Smooth muscle cell (in vitro differentiated cells): ENCODE measurements around the gene SLC25A22. TPM values are rescaled to one million over a fixed set of nuclear protein-coding genes. Genes with fewer than 3 reads are reported as not detected.
A peak's percentile ranks its signal among the peaks of the same experiment; 100 is the strongest.

Experiments used
- DNase-seq: peaks from one replicate; lab custom pipeline; 2025; ENCODE audit not compliant: unreplicated experiment; lab: John Stamatoyannopoulos, UW
- H2AFZ ChIP-seq: fragments of 200-600 bp; sonication (generic); 2 replicates; pipeline ENCODE4 v1.6.0; 2016; ENCODE audit warnings: antibody characterized with exemption, low read depth, mild to moderate bottlenecking
- H3F3A ChIP-seq: fragments of 200-600 bp; sonication (generic); 2 replicates; pipeline ENCODE4 v1.6.0; 2017; ENCODE audit warnings: antibody characterized with exemption, low read depth
- H3K27ac ChIP-seq: fragments of 200-600 bp; sonication (generic); 2 replicates; pipeline ENCODE4 v1.5.1; 2016; ENCODE audit warnings: low read depth, mild to moderate bottlenecking
- H3K27me3 ChIP-seq: fragments of 200-600 bp; sonication (generic); 2 replicates; pipeline ENCODE4 v1.6.1; 2016; ENCODE audit warnings: low read depth, mild to moderate bottlenecking
- H3K36me3 ChIP-seq: fragments of 200-600 bp; sonication (generic); 2 replicates; pipeline ENCODE4 v1.5.1; 2016; ENCODE audit warnings: low read depth
- H3K4me1 ChIP-seq: fragments of 200-600 bp; sonication (generic); 2 replicates; pipeline ENCODE4 v1.5.1; 2016; ENCODE audit warnings: low read depth
- H3K4me2 ChIP-seq: fragments of 200-600 bp; sonication (generic); 2 replicates; pipeline ENCODE4 v1.6.0; 2016; ENCODE audit warnings: mild to moderate bottlenecking
- H3K4me3 ChIP-seq: fragments of 200-600 bp; sonication (generic); 2 replicates; pipeline ENCODE4 v1.5.1; 2016; ENCODE audit warnings: mild to moderate bottlenecking
- H3K79me2 ChIP-seq: fragments of 200-600 bp; sonication (generic); 2 replicates; pipeline ENCODE4 v1.6.0; 2016; ENCODE audit warnings: low read depth, mild to moderate bottlenecking
- H3K9ac ChIP-seq: fragments of 200-600 bp; sonication (generic); 2 replicates; pipeline ENCODE4 v1.6.0; 2016; ENCODE audit warnings: low read depth
- H3K9me3 ChIP-seq: fragments of 200-600 bp; sonication (generic); replicated peaks from 2 replicates; pipeline ENCODE4 v1.5.1; 2016; ENCODE audit warnings: low read depth
- H4K20me1 ChIP-seq: fragments of 200-600 bp; sonication (generic); 2 replicates; pipeline ENCODE4 v1.6.0; 2016; ENCODE audit warnings: low read depth
- CTCF ChIP-seq: fragments of 200-600 bp; sonication (generic); IDR thresholded peaks from 2 replicates; pipeline ENCODE4 v1.5.1; 2017; ENCODE audit warnings: borderline replicate concordance, mild to moderate bottlenecking, antibody characterized with exemption; ENCODE audit not compliant: insufficient read depth, poor library complexity, severe bottlenecking
- WGBS: methylation state at CpG from one replicate; pipeline ENCODE4 v1.1.7; 2016; ENCODE audit warnings: low lambda C conversion rate; 5-methylcytosine and 5-hydroxymethylcytosine counted together
- polyA plus RNA-seq: library from polyadenylated mRNA; unstranded; fragments of >200 nt; fragmentation: Nextera tagmentation; extraction: Ambion mirVana; gene quantifications from 2 replicates; pipeline ENCODE4 v1.2.1, GENCODE V29; 2016
- total RNA-seq: library from RNA; depleted of rRNA; stranded (reverse); fragments of >200 nt; gene quantifications from 2 replicates; pipeline ENCODE4 v1.2.3, GENCODE V29; 2014

SLC25A22 gene
- total and polyA plus RNA-seq, 2 experiments from 2014 or later = 6.9 to 25.2 TPM

- DNase-seq = no peak
- no peak overlapping the region for H3K9ac ChIP-seq
- no peak overlapping the region for H3K27ac ChIP-seq
- peaks cover 25% of the 10 kb centered on the region for H3K4me1 ChIP-seq
- H4K20me1 ChIP-seq = peaks cover 74% of the 10 kb centered on the region
- no peaks in the 10 kb centered on the region for H3K27me3 ChIP-seq
- peaks cover 20% of the 10 kb centered on the region for H3F3A ChIP-seq
- no peaks in the 10 kb centered on the region for H3K36me3 ChIP-seq
- TF ChIP-seq CTCF = peak; percentile 13
- 95% methylated on average over 25 of the region's 25 CpGs for WGBS
- no peak overlapping the region for H2AFZ ChIP-seq
- no peak overlapping the region for H3K4me3 ChIP-seq
- no peaks in the 10 kb centered on the region for H3K9me3 ChIP-seq
- H3K79me2 ChIP-seq = peaks cover 31% of the 10 kb centered on the region
- no peak overlapping the region for H3K4me2 ChIP-seq
These were observed 42.0 kb upstream of the SLC25A22 start for GRCh38 chr11:839875-840617.

DNA sequence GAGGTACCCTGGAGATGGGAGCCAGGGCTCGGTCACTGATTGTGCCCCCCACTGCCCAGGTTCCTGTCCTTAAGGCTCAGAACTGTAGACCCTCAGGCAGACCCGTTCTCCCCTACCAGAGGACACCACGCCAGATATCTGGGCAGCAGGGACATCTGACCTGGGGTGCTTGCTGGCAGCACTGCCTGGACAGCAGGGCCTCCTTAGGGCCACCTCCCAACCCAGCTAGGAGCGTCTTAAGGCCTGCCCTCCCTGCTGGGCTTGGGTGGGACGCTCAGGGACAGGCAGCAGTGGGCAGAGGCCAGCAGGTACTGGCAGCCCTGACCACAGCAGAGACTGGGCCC lies 41.2 kb upstream of the SLC25A22 start:
- H3K27ac ChIP-seq = no peak overlapping the region
- peaks cover 37% of the 10 kb centered on the region for H3K79me2 ChIP-seq
- H3K9me3 ChIP-seq = no peaks in the 10 kb centered on the region
- no peak for DNase-seq
- H3K9ac ChIP-seq = no peak overlapping the region
- H4K20me1 ChIP-seq = peaks cover 77% of the 10 kb centered on the region
- WGBS = 94% methylated on average over 5 of the region's 5 CpGs
- H3K4me2 ChIP-seq = no peak overlapping the region
- H3K27me3 ChIP-seq = no peaks in the 10 kb centered on the region
- no peaks in the 10 kb centered on the region for H3K36me3 ChIP-seq
- no peak overlapping the region for H2AFZ ChIP-seq
- TF ChIP-seq CTCF = no peak
- H3F3A ChIP-seq = peaks cover 23% of the 10 kb centered on the region
- peaks cover 19% of the 10 kb centered on the region for H3K4me1 ChIP-seq
- no peak overlapping the region for H3K4me3 ChIP-seq

- no peak for TF ChIP-seq CTCF
- Histone ChIP-seq H4K20me1 (peaks cover 83% of the 10 kb centered on the region), H3K4me1 (peaks cover 14% of the 10 kb centered on the region), H3K36me3 (no peaks in the 10 kb centered on the region), H3K27me3 (no peaks in the 10 kb centered on the region), H3F3A (peaks cover 23% of the 10 kb centered on the region), H3K79me2 (peaks cover 43% of the 10 kb centered on the region), H3K9me3 (no peaks in the 10 kb centered on the region), H3K4me2 (no peak overlapping the region), H3K9ac (no peak overlapping the region), H2AFZ (no peak overlapping the region), H3K4me3 (no peak overlapping the region), H3K27ac (no peak overlapping the region)
- 68% methylated on average over 14 of the region's 17 CpGs for WGBS
- no peak for DNase-seq
These were observed 40.6 kb upstream of the SLC25A22 start for GRCh38 chr11:838441-839279.
